GM19438 (cell line): ENCODE measurements around the gene GOSR1.
"Not testable (repeated sequence)": the region's sequence is repeated elsewhere in the genome, so short reads cannot be mapped to it uniquely, and the experiment has no call there.

Source experiments
- ATAC-seq: cut with Tn5 transposase; IDR thresholded peaks from one replicate; pipeline ENCODE4 v1.9.1; 2021; ENCODE audit warnings: low read depth; ENCODE audit not compliant: unreplicated experiment

Gene GOSR1

DNA sequence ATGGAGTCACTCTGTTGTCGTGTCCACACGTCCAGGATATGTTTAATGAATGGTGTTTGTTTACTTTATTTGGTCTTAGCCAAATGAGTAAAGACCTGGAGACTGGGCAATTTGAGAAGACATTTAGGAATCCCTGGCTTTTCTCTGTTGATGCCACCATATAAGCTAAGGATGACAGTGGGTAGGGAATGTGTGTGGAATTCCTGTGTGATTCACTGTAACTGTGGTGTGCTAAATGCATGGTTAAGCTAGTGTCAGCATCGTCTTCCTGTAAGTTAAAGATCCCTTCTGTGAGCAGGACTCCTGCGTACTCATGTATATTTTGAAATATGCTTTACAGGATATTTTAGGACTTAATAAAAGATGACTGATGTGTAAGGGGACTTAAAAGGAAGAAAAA, 26.4 kb downstream of the GOSR1 start:
- no peak for ATAC-seq

DNA sequence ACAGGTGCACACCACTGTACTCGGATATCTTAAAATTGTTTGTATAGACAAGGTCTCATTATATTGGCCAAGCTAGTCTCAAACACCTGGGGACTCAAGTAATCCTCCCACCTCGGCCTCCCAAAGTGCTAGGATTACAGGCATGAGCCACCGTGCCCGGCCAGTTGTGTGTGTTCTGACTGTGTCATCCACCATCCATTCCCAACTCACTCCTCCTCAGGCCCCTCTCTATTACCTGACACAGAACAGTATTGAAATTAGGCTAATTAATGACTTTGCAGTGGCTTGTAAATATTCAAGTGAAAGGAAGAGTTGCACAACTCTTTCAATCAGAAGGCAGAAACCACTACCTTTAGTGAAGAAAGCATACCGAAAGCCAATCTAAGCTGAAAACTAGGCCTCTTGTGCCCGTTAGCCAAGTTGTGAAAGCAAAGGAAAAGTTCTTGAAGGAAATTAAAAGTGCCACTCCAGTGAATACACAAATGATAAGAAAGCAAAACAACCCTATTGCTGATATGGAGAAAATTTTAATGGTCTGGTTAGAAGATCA, 28.7 kb downstream of the GOSR1 start:
- no peak for ATAC-seq

DNA sequence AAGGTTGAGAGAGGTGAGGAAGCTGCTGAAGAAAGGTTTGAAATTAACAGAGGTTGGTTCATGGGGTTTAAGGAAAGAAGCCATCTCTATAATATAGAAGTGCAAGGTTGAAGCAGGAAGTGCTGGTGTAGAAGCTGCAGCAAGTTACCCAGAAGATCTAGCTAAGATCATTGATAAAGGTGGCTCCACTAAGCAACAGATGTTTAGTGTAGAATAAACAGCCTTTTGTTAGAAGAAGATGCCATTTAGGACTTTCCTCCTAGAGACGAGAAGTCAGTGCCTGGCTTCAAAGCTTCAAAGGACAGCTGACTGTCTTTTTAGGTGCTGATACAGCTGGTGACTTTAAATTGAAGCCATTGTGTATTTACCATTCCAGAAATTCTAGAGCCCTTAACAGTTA, 29.3 kb downstream of the GOSR1 start:
- no peak for ATAC-seq

DNA sequence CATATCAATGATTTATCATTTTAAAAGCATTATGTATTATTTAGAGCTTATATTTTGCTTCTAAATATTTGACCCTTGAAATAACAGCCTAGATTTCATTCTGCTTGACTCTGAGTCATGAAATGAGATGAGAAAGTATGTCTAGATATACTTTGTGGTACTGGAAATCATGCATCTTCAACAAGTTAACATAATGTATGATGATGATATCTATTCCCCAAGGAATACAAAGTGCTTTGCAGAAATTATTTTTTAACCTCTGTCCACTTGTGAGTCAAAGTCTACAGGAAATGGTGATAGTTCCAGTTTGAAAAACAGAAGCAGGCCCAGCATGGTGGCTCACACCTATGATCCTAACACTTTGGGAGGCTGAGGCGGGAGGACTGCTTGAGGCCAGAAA, 36.1 kb downstream of the GOSR1 start:
- ATAC-seq = no peak

DNA sequence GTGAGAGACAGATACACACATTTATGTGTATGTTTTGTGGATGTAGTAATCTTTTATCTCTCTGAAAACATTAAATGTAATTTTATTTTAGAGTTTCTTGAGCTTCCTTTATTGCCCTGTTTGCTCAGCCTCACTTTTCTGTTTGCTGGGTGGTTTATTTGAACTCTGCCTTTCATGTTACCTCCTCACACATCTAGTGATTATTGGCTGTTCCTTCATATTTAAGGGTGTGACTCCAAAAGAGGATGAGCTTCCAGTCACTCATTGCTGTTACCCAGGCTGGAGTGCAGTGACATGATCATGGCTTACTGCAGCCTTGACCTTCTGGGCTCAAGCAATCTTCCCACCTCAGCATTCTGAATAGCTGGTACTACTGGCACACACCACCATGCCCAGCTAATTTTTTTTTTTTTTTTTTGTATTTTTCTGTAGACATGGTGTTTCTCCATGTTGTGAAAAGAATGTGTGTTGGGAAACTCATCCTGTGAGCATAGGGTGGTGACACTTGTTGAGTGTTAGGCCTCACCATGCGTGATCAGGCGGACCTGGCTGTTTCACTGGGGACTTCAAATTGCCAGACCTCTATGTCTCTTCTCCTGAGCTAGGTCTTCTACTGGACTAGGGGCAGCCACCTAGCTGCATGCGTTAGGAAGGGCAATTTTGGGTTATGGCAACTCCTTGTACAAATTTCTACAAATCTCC, 37.8 kb downstream of the GOSR1 start:
- no peak for ATAC-seq

DNA sequence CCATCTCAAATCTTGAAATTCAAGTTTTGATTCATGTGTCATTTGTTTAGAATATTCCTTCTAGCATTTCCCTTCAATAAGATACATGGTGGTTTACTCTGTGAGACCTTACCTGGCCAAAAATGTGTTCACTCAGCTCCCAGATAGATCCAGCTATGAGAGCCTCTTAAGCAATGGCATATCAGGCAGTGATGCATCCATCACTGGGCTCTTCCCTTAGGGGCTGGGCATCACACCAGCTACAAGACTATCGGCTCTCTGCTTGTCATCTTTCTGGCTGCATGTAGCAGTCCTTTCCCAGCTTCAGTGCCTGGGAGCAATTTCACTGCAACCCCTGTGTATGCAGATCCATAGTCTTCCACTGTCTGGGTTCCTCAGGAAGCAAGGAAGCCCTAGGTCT, 40.6 kb downstream of the GOSR1 start:
- no peak for ATAC-seq

DNA sequence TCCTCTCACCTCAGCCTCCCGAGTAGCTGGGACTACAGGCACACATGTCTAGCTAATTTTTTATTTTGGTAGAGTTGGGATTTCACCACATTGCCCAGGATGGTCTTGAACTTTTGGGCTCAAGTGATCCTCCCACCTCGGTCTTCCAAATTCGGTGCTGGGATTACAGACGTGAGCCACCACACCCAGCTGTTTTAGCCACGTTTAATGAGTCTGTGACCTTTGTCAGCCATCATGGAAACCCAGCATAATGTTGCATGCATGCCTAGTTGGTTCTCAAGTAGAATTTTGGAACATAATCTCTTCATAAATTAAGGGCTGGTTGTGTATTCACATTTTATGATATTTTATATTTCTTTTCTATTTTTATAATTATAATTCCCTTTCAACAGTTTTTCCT, 42.0 kb downstream of the GOSR1 start:
- no peak for ATAC-seq

DNA sequence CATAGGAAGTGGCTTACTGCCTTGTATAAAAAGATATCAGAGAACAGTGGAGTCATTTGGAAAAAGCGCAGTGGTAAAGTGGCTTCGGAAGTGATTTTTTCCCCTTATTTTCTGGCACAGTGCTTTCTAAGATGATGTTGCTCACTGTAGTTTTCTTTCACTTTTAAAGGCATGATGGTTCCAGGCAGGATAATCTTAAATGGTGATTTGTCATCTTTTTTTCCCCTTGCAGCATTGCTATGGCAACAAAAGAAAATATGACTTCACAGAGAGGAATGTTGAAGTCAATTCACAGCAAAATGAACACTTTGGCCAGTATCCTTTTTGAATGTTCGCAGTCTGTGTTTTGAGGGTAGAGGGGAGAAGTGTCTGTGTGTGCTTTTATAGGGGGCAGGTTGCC, 42.5 kb downstream of the GOSR1 start:
- no peak for ATAC-seq

DNA sequence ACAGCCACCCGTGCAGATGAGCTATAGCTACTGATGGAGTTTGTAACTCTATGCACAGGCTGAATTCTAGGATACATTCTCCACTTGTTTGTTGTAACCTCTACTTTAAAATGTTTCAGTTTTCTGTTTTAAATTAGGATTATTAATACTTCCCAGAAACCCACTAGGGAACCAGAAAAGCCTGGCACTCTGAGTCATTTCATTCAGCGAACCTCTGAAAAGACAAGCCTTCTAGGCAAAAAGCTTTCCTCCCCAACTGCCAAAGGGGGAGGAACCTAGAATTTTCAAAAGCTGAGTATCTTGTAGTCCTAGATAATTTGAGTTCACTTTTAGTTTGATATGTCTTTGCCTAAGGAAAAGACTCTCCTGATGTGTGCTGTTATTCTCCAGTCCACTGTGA, 43.2 kb downstream of the GOSR1 start:
- no peak for ATAC-seq

DNA sequence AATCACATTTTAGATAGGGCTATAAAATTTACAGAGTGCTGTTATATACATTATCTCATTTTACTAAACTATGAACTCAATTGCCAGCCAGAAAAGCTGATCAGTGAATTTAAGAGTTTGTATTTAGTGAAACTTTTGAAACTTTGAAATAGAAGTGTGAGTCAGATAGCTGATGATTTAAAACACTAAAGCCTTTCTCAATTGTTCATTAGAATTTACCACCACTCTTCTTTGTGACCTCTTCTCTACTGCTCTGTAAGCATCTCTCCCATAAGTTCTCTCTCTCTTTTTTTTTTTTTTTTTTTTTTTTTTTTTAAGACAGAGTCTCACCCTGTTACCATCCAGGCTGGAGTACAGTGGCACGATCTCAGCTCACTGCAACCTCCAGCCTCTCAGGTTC, 43.7 kb downstream of the GOSR1 start:
- no peak for ATAC-seq

DNA sequence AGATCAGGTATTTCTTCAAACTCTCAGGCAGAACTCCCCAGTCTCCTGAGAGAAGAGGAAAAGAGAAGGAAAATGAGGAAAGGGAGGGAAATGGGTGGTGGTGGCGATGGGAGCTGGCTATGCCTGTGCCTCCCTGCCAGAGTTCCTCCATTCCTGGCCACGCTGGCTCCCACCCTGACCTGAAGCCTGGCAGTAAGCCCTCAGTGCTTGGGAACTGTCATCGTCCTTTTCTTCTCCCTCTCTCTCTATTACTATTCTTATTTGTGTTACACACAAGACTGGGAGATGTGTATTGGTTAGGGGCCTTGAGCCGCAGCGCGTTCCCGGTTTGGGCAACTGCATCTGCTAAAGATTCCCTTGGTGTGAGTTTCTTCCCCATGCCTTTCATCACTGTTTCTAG, 44.6 kb downstream of the GOSR1 start:
- no peak for ATAC-seq

DNA sequence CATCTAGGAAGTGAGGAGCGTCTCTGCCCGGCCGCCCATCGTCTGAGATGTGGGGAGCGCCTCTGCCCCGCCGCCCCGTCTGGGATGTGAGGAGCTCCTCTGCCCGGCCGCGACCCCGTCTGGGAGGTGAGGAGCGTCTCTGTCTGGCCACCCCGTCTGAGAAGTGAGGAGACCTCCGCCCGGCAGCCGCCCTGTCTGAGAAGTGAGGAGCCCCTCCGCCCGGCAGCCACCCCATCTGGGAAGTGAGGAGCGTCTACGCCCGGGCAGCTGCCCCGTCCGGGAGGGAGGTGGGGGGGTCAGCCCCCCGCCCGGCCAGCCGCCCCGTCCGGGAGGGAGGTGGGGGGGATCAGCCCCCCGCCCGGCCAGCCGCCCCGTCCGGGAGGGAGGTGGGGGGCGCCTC, 46.0 kb downstream of the GOSR1 start:
- ATAC-seq = not testable (repeated sequence)

DNA sequence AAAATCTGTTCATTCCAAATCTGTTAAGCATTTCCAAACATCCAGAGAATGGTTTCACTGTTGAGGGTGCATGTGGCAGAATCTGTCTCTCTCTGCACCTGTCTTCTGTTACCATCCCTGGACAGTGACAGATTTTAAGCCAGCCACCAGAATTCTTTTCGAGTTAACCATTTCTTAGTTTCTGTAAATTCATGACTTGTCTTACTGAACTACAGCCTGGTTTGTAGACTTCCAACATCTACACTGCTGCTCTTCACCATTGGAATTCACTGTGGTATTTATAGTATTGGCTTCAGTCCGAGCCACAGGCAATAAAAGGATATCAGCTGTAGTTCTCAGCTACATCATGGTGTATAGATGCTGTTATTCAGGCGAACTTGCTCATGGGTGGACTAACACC, 47.6 kb downstream of the GOSR1 start:
- ATAC-seq = no peak

DNA sequence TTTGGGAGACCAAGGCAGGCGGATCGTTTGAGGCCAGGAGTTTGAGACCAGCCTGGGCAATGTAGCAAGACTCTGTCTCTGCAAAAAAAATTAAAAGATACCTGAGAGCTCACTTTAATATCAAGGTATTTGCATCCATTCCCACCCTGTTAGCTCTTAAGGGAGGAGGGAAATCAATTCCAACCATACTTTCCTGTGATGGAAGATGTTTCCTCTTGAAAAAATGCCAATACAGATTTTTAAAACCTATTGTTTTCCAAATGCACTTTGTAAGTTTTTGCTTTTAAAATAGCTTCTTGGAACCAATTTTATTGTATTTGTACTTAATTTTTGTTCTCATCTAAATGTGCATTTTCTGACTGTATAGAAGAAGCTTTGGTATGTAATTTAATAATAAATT, 49.2 kb downstream of the GOSR1 start:
- ATAC-seq = no peak

DNA sequence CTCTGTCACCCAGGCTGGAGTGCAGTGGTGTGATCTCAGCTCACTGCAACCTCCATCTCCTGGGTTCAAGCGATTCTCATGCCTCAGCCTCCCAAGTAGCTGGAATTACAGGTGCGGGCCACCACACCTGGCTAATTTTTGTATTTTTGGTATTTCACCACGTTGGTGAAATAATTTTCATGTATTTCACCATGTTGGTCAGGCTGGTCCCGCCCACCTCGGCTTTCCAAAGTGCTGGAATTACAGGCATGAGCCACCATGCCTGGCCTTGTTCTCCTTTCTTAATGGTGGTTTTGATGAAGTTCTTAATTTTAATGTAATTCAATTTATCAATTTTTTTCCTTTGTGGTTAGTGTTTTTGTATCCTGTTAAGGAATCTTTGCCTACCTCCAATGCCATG, 51.5 kb downstream of the GOSR1 start:
- ATAC-seq = not testable (repeated sequence)

DNA sequence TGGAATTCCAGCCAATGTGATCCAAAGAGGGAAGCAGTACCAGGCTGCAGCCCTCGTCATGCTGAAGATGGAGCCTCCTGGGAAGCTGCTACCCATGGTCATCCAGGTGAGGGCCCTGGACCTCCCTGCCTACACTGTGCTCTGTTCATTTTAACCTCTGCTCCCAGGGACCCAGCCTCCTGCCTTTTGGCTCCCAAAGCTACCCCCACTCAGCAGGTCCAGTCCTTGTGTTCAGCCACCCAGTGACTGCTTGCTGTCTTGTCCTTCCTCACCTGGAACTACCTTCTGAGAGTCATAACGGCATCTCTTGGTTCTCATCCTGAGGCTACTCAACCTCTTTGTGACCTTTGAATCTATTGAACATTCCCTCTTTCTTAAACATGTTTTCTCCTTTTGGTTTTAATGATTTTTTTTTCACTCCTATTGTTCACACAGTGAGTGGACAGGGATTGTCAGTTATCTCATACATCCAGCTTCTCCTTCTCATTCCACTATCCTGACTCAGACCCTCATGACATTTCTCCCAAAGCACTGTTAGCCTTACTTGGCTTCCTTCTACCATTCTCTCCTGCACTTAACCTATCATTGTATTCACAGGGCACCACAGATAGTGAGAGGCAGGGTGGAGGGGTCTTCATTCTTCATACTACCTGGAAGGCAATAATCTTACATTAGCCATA, 53.3 kb downstream of the GOSR1 start:
- ATAC-seq = no peak

DNA sequence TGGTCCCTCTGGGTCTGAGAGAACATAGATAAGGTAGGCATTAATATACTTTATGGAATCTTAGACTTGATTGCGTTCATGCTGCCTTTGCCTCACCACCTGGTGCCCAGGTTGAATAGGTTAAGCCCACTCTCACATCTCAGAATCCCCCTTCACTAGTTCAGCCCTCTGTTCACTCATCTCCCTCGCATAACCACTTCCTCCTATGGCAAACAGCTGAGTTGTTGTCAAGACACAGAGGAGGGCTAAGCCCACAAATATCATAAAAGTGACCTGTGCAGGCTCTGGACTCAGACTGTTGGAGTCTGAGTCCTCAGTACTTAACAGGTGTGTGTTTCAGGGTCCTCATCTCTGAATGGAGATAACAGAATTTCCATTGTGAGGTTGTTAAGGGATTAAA, 55.7 kb downstream of the GOSR1 start:
- no peak for ATAC-seq

DNA sequence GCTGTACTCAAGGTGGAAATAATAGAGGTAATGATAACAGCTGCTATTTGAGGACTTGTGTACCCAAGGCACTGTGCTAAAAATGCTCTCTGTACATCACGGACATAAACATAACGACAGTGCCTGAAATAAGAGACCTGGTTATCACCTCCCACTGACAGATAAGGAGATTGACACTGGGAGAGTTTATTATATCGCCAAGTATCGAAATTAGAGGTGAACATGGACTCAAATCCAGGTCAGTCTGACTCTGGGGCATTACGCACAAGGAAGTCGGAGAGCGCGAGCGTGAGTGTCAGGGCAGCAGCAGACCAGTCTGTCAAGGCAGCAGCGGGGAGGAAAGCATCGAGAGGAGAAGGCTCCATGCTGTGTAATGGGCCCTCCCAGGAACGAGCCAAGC, 57.1 kb downstream of the GOSR1 start:
- ATAC-seq = no peak

DNA sequence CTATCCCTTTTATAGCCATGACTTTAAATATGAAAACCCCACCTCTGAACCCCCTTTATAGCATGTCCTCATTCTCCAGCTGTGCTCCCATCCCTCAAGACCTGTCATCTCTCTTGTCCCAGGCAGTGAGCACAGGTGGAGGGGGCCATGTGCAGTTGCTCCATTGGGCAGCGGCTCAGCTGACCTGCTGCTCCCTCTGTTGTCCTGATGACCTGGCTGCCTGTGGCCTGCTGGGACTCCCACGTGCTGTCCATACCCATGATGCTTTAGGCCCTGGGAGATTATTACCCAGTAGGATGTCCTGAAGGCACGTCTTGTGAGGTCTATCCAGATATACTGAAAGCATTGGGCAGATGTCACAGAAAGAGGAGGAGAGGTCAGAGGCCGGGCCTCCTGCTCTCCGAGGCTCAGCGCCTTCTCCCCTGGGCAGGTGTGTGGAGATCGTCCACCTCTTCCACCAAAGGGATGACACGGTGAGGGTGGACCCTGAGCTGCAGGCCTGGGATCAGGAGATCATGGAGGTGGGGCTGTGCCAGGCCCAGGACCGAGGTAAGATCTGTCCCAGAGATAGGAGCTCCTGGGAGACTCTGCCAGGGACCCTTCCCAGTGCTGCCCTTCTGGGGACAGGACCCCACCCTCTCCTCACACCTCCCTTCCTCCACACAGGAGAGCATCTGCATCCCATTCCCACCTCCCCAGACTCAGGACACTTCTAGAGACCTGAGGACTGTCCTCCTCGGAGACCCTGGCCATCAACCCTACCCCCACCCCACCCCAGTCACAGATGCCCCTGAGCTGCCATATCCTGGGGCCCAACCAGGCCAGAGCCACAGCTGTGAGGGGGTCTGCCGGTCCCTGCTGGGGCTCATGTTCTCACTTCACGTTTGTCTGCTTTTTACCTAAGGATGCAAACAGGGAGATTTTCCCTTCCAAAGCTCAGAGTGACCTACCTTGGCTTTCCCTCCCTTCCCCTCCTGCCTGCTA, 58.0 kb downstream of the GOSR1 start:
- ATAC-seq = no peak

DNA sequence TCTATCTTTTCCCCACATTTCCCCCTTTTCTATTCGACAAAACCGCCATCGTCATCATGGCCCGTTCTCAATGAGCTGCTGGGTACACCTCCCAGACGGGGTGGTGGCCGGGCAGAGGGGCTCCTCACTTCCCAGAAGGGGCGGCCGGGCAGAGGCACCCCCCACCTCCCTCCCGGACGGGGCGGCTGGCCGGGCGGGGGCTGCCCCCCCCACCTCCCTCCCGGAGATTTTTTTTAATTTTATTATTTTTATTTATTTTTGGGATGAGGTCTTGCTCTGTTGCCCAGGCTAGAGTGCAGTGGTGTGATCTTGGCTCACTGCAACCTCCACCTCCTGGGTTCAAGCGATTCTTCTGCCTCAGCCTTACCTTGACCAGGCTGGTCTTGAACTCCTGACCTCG, 59.6 kb downstream of the GOSR1 start:
- not testable (repeated sequence) for ATAC-seq

DNA sequence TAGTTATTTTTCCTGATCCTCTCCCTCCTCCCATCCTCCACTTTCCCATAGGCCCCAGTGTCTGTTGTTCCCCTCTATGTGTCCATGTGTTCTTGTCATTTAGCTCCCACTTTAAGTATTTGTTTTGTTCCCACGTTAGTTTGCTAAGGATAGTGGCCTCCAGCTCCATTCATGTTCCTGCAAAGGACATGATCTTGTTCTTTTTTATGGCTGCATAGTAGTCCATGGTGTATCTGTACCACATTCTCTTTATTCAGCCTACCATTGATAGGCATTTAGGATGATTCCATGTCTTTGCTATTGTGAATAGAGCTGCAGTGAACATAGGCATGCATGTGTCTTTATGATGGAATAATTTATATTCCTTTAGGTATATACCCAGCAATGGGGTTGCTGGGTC, 60.5 kb downstream of the GOSR1 start:
- not testable (repeated sequence) for ATAC-seq
